CD4-positive, alpha-beta T cell treated with Interleukin-17A for 4 hours (primary cell): ENCODE results near the gene ELAVL2.

Source experiments
- DNase-seq: peaks from one replicate; pipeline ENCODE4 v3.0.0-alpha.2; 2020; ENCODE audit warnings: mixed read lengths

ELAVL2 gene

DNA sequence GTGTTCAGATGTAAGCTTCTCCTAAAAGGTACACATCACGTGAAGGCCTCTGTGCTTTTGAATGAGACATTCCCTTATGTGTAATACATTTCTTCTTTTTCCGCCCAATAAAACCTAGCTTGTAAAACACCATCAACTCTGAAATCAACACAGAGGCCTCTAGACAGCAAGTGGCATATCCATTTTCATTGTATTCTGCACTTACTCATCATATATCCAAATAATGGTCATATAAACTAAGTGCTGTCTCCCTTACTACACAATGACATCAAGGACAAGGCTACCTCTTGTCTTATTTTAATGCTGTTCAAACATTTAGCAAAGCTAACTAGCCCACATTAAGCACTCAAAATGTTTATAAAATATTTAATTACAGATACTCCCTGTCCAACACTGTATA lies 108.5 kb downstream of the ELAVL2 start:
- no peak for DNase-seq

- DNase-seq = no peak
These were observed 118.8 kb downstream of the ELAVL2 start for GRCh38 chr9:23707249-23707648.

DNA sequence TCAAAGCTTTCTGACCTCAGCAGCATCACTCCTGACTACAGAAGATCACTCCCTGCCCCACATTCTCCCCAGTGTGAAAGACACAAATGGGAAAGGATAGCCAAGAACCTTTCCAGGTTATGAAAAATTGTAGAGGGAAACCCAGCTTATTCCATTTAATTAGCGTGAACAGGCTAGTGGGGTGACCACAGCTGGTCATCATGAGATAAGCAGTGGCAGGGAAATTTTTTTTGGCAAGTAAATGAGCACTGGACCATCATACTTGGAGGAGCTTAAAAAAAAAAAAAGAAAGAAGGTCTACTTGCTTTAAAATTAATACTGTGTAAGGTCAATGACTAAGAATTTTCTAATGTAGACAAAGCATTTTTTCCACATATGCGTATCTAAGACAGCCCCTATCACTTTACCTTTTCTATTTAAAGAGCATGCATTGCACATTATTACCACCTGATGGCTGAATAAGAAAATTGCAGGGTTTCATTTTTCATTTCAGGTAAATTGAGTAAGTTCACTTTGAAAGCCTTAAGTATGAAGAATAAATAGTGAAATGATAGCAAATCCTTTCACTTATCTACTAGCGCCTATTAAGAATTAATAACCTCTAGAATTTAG lies 123.6 kb downstream of the ELAVL2 start:
- no peak for DNase-seq

DNA sequence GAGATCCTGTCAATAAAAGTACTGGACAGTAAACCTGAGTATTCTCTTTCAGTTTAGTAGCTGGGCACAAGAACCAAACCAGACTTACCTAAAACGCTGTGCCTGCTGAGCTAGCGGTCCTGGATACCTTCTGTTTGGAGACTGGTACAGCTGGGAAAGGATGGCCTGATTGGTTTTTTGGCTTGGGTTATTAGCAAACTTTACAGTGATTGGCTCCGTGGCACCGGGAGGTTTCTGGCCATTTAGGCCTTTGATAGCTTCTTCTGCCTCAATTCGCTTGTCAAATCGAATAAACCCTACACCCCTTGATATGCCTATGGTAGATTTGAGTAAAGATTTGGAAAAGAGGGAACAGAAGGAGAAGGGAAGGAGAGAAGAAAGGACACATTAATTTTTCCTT lies 124.7 kb downstream of the ELAVL2 start:
- DNase-seq = no peak

GRCh38 chr9:23700359-23700758 lies 125.7 kb downstream of the ELAVL2 start:
- no peak for DNase-seq

- DNase-seq = no peak
These were observed 127.9 kb downstream of the ELAVL2 start for GRCh38 chr9:23698161-23698560.

GRCh38 chr9:23695572-23695971 lies 130.5 kb downstream of the ELAVL2 start:
- no peak for DNase-seq

DNA sequence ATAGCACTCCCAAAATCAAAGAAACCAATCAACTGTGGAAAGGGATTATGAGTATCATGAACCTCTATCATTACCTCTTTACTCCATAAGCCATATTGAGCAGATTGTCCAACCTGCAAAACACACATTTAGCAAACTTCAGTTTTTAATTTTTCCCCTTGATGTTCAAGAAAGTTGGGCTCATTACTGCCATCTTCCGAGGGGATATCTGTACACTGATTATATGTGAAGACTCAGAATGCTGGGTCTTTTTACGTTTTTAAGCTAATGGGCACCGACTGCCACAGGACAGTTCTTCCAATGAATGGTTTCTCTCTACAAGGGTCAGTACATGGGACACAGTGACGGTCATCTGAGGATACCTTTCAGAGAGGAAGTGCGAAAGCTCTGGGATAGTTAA lies 132.7 kb downstream of the ELAVL2 start:
- DNase-seq = no peak

DNA sequence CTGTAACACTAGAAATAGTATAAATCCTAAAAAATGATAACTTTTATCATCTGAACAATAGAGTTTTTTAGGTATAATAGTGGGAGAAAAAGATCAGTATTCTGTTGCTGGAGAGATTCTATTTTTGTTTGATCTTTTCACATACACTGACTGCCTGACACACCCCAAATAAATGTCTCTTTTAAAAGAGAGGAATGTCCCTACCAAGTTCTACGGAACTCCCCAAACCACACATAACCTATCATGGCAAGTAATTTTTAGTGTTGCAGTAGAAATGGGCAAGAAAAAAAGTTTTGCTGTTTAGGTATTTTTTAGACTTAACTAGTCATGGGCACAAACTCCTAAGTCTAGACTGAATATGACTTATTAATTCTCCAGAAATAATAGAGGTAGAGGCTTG lies 139.1 kb downstream of the ELAVL2 start:
- DNase-seq = no peak

DNA sequence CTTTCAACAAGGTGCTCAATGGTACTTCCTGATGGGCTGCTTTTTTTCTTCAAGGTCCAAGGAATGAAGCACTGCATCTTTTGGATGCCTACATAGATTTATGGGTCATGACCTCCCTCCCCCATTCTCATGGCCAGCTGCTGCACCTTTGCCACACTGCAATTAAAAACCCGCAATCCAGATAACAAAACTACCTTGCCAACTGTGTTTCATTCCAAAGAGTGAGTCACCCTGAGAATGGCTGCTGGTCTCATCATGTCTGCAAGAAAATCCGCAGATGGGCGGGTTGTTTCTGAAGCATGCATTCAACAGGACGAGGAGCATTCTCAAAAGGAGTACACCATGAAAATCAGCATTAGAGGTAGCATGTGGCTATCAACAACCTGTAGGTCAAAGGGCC lies 139.8 kb downstream of the ELAVL2 start:
- no peak for DNase-seq

DNA sequence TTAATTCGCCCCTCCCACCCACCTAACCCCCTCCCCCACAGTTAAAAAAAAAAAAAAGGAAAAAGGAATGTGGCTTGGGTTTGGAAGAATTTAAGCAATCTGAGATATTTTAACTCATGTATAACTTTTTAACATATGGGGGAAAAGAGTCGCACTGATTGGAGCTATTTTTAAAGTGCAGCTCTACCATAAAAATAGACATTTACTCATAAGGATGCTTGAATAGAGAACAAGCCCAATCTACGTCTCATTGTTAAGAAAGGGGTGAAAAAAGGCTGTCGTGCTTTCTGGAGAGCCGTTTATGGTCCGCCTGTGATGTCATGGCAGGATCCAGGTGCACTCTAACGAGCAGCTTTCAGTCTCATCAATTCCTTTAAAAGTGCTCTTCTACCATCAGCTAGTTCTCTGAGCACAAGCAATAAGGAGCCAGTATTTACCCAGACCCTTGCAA lies 142.4 kb downstream of the ELAVL2 start:
- DNase-seq = no peak

DNA sequence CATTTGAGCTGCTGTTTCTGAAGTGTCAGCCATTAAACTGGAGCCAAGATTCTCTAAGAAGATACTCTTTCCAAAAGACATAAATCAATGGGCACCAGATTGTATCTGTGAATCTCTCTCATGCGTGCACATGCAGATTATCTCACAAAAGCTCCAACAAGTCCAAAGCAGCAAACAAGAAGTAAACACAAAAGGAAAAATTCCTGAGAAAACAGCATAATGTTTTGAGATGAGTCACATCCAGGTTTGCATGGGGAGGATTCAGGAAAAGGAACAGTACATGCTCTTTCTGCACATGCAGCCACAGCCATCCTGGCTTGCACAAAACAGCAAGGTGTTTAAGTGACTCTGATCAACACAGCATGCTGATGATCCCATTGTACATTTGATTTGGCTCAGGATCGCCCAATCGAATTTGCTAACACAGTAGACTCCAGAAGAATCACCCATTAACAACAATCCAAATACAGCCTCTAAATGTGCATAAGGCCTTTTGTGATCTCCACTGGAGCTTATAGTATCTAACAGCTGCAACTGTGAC lies 143.1 kb downstream of the ELAVL2 start:
- no peak for DNase-seq

DNA sequence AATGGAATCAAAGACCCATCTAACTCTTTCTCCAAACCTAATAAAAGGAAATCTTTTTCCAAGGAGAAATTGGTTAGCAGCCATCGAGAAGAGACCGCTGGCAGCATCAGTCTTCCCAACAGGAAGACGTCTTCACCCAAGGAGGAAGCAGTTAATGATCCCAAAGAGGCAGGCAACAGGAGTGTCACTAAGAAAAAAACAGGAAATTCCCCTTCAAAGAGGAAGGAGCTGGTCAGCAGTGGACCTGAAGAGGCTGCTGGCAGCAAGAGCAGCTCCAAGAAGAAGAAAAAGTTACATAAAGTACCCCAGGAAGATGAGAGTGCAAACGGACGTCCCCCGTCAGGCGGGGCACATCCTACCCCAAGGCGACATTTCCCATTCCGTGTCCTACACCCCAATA lies 143.7 kb downstream of the ELAVL2 start:
- DNase-seq = no peak

- DNase-seq = no peak
These were observed 148.6 kb downstream of the ELAVL2 start for GRCh38 chr9:23677446-23677845.

DNA sequence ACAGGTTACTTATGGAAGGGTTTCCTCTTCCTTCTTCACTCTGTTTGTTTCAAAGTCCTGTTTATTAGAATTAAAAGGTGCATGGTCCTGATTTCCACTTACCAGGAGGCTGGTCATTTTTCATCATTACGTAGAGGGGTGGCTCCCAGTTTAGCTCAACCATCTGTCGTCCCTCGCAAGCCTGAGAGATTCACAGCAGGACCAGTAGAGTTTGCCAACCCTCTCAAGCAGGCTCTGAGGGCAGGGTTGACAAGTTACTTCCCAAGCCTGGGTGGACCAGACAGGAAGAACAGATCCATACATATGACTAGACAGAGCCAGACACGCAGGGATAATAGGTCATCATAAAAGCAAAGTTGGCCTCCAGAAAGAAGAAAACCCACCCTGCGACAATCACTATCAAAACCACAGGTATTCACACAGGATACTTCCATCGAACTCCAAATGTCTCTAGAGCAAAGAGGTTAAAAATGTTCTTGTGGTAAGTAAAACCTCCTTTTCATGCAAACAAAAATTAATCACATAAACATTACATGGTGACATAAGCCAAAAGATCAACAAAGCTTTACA lies 151.9 kb downstream of the ELAVL2 start:
- no peak for DNase-seq

DNA sequence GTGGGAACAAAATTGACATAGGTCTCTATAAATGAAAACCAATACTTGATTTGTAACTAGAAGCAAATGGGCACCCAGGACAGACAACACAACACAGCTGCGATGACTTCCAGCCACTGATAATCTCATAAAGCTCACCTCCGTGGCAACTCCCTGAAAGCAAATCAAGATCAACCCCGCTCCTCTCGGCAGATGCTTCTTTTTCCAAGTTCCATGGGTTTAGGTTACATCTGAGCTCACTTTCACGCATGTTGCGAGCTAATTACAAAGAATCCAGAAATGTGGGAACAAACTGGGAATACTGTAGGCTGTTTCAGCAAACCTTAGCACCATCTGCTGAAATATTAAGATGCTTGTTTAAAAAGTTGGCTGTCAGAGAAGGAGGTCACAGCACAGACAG lies 153.9 kb downstream of the ELAVL2 start:
- DNase-seq = no peak

DNA sequence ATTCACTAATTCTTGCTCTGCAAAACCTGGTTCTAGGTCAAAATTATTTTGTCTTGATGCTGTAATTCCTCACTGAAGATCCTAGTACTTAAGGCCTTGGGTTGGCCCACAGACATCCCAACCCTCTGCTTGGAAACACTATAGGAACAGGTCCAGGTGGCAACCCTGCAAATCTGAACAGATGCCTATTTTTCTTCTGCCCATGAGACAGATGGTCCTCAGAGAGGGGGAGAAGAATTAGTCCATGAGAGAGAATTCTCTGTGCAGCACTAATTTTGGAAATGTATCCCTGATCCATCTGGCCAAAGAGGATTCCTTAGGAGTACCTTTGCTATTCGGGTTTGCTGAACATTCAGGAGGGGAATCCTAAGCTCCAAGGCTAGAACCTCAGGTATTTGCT lies 156.3 kb downstream of the ELAVL2 start:
- DNase-seq = no peak

DNA sequence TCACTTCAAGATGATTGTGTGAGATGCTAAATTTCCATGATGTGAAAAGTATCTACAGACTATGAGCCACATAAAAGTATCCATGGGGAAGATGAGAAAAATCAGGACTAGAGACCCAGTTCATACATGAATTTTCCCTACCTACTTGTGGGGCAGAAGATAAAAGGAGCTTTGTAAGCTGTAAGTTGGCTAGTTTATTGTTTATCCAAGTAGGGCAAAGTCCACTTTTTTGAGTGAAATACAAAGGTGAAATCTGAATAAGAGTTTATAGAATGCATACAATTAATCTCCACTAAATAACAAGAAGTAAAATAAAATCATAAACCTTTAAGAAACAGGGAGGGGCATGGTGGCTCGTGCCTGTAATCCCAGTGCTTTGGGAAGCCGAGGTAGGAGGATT lies 160.4 kb downstream of the ELAVL2 start:
- DNase-seq = no peak

DNA sequence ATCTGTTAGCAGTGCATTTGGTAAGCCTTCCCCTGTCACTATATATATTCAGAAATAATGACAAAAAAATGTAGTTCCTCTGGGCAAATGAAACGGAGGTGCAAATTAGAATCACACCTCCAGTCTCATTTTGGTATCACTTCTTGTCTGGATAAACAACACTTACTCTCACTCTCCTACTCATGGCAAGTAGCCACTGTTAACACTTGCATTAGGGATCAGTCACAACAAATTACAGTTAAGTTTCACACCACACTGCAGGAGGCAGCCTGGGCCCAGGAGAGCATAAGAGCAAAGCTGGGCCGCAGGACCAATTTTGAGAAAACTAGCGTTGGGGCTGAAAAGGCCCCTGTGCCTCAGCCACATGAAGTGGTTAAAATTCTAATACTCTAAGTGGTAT lies 161.0 kb downstream of the ELAVL2 start:
- no peak for DNase-seq

DNA sequence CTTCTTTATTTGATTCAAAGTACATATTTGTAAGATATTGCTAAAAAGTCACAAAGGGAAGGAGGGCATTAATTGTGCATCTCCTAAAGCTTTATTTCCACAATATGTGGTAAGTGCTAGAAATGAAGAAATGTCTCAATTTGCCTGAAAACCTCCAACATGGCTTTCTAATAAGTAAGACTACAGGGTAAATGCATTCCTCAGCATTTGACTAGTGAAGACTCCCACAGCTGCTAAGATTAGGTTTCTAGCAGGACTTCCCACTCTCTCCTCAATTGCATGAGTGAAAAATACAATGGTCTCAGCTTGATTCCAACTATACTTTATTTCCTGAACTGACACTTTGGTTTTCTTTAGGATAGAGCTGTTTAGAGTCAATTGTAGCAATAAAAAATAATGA lies 162.1 kb downstream of the ELAVL2 start:
- no peak for DNase-seq

DNA sequence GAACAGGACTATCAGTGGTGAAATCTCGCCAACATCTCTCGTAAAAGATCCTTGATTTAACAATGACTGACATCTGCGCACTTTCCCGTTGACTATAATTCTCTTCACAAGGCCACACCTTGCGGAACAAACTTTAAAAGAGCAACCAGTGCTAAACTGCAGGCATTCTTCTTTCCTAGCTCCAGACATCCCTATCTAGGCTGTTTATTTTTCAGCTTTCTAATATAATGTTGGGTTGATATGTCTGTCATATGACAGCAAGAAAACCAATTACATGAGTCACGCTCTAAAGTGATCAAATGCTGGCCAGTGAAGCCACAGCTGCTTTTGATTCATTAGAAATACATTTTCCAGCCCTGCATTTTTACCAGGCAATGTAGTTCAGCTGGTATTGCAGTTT lies 162.5 kb downstream of the ELAVL2 start:
- no peak for DNase-seq

- no peak for DNase-seq
These were observed 162.9 kb downstream of the ELAVL2 start for GRCh38 chr9:23663125-23663524.

GRCh38 chr9:23662320-23662719 lies 163.7 kb downstream of the ELAVL2 start:
- no peak for DNase-seq

- DNase-seq = no peak
These were observed 166.6 kb downstream of the ELAVL2 start for GRCh38 chr9:23659346-23660006.
